RWPE2 (cell line): ENCODE data around the gene PRG2.

Source experiments
- ATAC-seq: fragments of 200-7000 bp; cut with Tn5 transposase; 3 replicates; pipeline ENCODE4 v1.9.1; 2021; ENCODE audit warnings: low read depth
- DNase-seq: peaks from one replicate; pipeline ENCODE4 v3.0.0-alpha.2; 2020; ENCODE audit warnings: low spot score
- H3K27ac ChIP-seq: fragments of 450-650 bp; 2 replicates; pipeline ENCODE4 v1.5.1; 2017; ENCODE audit warnings: mild to moderate bottlenecking; ENCODE audit not compliant: poor library complexity, severe bottlenecking
- H3K27me3 ChIP-seq: fragments of 250-450 bp; sonication (Bioruptor Pico); 2 replicates; pipeline ENCODE4 v1.5.1; 2021; ENCODE audit warnings: mild to moderate bottlenecking, moderate library complexity; ENCODE audit not compliant: insufficient read depth, poor library complexity, severe bottlenecking
- H3K36me3 ChIP-seq: fragments of 250-450 bp; sonication (Bioruptor Pico); 2 replicates; pipeline ENCODE4 v1.5.1; 2020; ENCODE audit warnings: low read depth, mild to moderate bottlenecking, moderate library complexity
- H3K4me1 ChIP-seq: fragments of 250-450 bp; sonication (Bioruptor Pico); 2 replicates; pipeline ENCODE4 v1.5.1; 2021; ENCODE audit warnings: mild to moderate bottlenecking, moderate library complexity; ENCODE audit not compliant: insufficient read depth, poor library complexity, severe bottlenecking
- H3K4me3 ChIP-seq: fragments of 250-450 bp; sonication (Bioruptor Pico); 2 replicates; pipeline ENCODE4 v1.5.1; 2021; ENCODE audit warnings: mild to moderate bottlenecking, moderate library complexity; ENCODE audit not compliant: severe bottlenecking
- H3K9me3 ChIP-seq: fragments of 250-450 bp; sonication (Bioruptor Pico); 2 replicates; pipeline ENCODE4 v1.5.1; 2021; ENCODE audit warnings: mild to moderate bottlenecking, moderate library complexity; ENCODE audit not compliant: severe bottlenecking
- CTCF ChIP-seq: fragments of 450-650 bp; IDR thresholded peaks from one replicate; pipeline ENCODE4 v1.5.1; 2017; ENCODE audit warnings: mild to moderate bottlenecking, moderate library complexity; ENCODE audit not compliant: poor library complexity, severe bottlenecking

PRG2 gene

GRCh38 chr11:57434640-57435546 lies 44.4 kb upstream of the PRG2 start:
- no peak for TF ChIP-seq CTCF
- Histone ChIP-seq H3K4me3 (no peak overlapping the region), H3K27me3 (no peaks in the 10 kb centered on the region), H3K9me3 (no peaks in the 10 kb centered on the region), H3K36me3 (no peaks in the 10 kb centered on the region), H3K4me1 (peaks cover 16% of the 10 kb centered on the region), H3K27ac (peak overlapping the region; percentile 26)
- ATAC-seq = peak; percentile 92
- DNase-seq = no peak

GRCh38 chr11:57432714-57433163 lies 42.3 kb upstream of the PRG2 start:
- TF ChIP-seq CTCF = no peak

GRCh38 chr11:57432149-57432561 lies 41.7 kb upstream of the PRG2 start:
- no peaks in the 10 kb centered on the region for H3K9me3 ChIP-seq

More at GRCh38 chr11:57432714-57433163, 42.3 kb upstream of the PRG2 start:
- no peaks in the 10 kb centered on the region for H3K27me3 ChIP-seq
- ATAC-seq (no peak), DNase-seq (no peak)
- no peaks in the 10 kb centered on the region for H3K36me3 ChIP-seq
- no peak overlapping the region for H3K27ac ChIP-seq
- no peaks in the 10 kb centered on the region for H3K9me3 ChIP-seq
- H3K4me1 ChIP-seq = peaks cover 20% of the 10 kb centered on the region
- H3K4me3 ChIP-seq = no peak overlapping the region

GRCh38 chr11:57430952-57431351 lies 40.5 kb upstream of the PRG2 start:
- no peaks in the 10 kb centered on the region for H3K27me3 ChIP-seq
- no peaks in the 10 kb centered on the region for H3K9me3 ChIP-seq
- no peak overlapping the region for H3K4me3 ChIP-seq
- H3K4me1 ChIP-seq = peaks cover 34% of the 10 kb centered on the region
- DNase-seq (no peak), ATAC-seq (no peak)
- no peak overlapping the region for H3K27ac ChIP-seq
- peaks cover 2% of the 10 kb centered on the region for H3K36me3 ChIP-seq
- TF ChIP-seq CTCF = no peak

More at GRCh38 chr11:57432149-57432561, 41.7 kb upstream of the PRG2 start:
- no peaks in the 10 kb centered on the region for H3K27me3 ChIP-seq
- no peak overlapping the region for H3K27ac ChIP-seq
- DNase-seq (no peak), ATAC-seq (no peak)
- no peak overlapping the region for H3K4me3 ChIP-seq
- H3K36me3 ChIP-seq = no peaks in the 10 kb centered on the region
- TF ChIP-seq CTCF = no peak
- H3K4me1 ChIP-seq = peaks cover 26% of the 10 kb centered on the region

- Histone ChIP-seq H3K27me3 (no peaks in the 10 kb centered on the region), H3K36me3 (peaks cover 12% of the 10 kb centered on the region), H3K9me3 (no peaks in the 10 kb centered on the region), H3K4me3 (no peak overlapping the region), H3K27ac (no peak overlapping the region), H3K4me1 (peaks cover 41% of the 10 kb centered on the region)
- TF ChIP-seq CTCF = no peak
- ATAC-seq = no peak
- DNase-seq = no peak
Measured at GRCh38 chr11:57429946-57430345, 39.5 kb upstream of the PRG2 start.
